ENCODE data around the gene GID8. TPM values are rescaled to one million over a fixed set of nuclear protein-coding genes. Genes with fewer than 3 reads are reported as not detected.

The GID8 gene
- total and polyA plus RNA-seq, 2 of the 4 experiments (the other 2 are of a cell fraction), result 21.5 to 33.9 TPM

DNA sequence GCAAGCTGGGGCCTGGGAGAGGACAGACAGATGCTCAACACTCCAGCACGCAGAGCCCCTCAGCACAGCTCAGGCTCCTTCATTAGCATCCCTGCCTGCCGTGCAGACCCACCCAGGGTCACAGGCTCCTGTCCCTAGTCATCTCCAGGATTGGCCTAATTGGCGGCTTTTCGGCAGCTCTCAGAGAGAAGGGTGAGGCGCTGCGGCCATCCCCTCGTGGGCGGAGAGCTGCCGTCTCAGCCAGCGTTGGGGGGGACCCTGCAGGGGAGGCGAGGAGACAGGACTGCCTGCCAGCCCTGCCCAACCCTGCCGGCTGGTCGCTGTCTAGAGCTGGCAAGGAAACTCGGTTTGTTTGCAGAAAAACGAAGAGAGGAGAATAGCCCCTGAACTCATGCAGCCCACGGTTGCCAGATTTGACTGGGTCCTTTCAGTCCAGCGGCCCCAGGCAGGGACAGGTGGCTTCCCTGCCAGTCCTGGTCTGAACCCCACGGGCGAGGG, 42.0 kb downstream of the GID8 start:
- no peaks in the 10 kb centered on the region for H3K4me1 ChIP-seq (ENCODE audit: control insufficient read depth, insufficient read depth, low read length)
- no peak overlapping the region for H4K8ac ChIP-seq (ENCODE audit: low read depth in 2 of 2, low read length in 2 of 2)
- no peak overlapping the region for H2BK5ac ChIP-seq (ENCODE audit: low read depth, low read length, poor library complexity, severe bottlenecking)
- no peaks in the 10 kb centered on the region for H3K79me1 ChIP-seq (ENCODE audit: low read depth in 1 of 2, low read length in 2 of 2)
- no peak overlapping the region for H2BK15ac ChIP-seq (ENCODE audit: low read depth, low read length)
- peaks cover 80% of the 10 kb centered on the region for H3K27me3 ChIP-seq (ENCODE audit: control insufficient read depth, insufficient read depth, low read length)
- in situ Hi-C loops (cut with MboI; ENCODE audit: low sequenced_read_pairs), result no loop called here
- H3K14ac ChIP-seq (replicated peaks; ENCODE audit: low read depth, low read length), result no peak overlapping the region
- ATAC-seq (ENCODE audit: low read depth) (no peak), DNase-seq (no peak)
- H4K20me1 ChIP-seq (ENCODE audit: insufficient read depth, low read length), result no peaks in the 10 kb centered on the region
- dilution Hi-C loops (cut with HindIII; ENCODE audit: low sequenced_read_pairs, unreplicated experiment), result no loop called here
- H3K9me3 ChIP-seq (ENCODE audit: control insufficient read depth, insufficient read depth, low read length), result no peaks in the 10 kb centered on the region
- ChIA-PET CTCF (no interaction called here), POLR2A (ENCODE audit: unreplicated experiment) (no interaction called here)
- H3K4me2 ChIP-seq (ENCODE audit: low read depth, low read length), result no peak overlapping the region
- H3K9ac ChIP-seq (ENCODE audit: low read depth, low read length), result no peak overlapping the region
- TF ChIP-seq, protein P1, sequence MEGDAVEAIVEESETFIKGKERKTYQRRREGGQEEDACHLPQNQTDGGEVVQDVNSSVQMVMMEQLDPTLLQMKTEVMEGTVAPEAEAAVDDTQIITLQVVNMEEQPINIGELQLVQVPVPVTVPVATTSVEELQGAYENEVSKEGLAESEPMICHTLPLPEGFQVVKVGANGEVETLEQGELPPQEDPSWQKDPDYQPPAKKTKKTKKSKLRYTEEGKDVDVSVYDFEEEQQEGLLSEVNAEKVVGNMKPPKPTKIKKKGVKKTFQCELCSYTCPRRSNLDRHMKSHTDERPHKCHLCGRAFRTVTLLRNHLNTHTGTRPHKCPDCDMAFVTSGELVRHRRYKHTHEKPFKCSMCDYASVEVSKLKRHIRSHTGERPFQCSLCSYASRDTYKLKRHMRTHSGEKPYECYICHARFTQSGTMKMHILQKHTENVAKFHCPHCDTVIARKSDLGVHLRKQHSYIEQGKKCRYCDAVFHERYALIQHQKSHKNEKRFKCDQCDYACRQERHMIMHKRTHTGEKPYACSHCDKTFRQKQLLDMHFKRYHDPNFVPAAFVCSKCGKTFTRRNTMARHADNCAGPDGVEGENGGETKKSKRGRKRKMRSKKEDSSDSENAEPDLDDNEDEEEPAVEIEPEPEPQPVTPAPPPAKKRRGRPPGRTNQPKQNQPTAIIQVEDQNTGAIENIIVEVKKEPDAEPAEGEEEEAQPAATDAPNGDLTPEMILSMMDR (conservative IDR thresholded peaks at IDR 0.05; ENCODE audit: low read depth, low read length), result no peak
- no peak for TF ChIP-seq FOS (IDR thresholded peaks at IDR 0.05; ENCODE audit: low read depth, low read length)
- TF ChIP-seq RFX5 (IDR thresholded peaks at IDR 0.05; ENCODE audit: low read depth, low read length), result no peak
- no peak for TF ChIP-seq POLR2A (IDR thresholded peaks at IDR 0.05; ENCODE audit: low read depth, low read length)
- no peak for TF ChIP-seq RCOR1 (IDR thresholded peaks at IDR 0.05; ENCODE audit: insufficient replicate concordance, low read length)
- TF ChIP-seq RAD21 (IDR thresholded peaks at IDR 0.05; ENCODE audit: low read length), result no peak
- no peak for TF ChIP-seq MAZ (IDR thresholded peaks at IDR 0.05; ENCODE audit: borderline replicate concordance, low read depth, low read length)
- no peak for TF ChIP-seq MXI1 (IDR thresholded peaks at IDR 0.05; ENCODE audit: borderline replicate concordance, low read depth, low read length)
- no peak for TF ChIP-seq BHLHE40 (IDR thresholded peaks at IDR 0.05; ENCODE audit: low read depth, low read length)
- TF ChIP-seq, protein P2, sequence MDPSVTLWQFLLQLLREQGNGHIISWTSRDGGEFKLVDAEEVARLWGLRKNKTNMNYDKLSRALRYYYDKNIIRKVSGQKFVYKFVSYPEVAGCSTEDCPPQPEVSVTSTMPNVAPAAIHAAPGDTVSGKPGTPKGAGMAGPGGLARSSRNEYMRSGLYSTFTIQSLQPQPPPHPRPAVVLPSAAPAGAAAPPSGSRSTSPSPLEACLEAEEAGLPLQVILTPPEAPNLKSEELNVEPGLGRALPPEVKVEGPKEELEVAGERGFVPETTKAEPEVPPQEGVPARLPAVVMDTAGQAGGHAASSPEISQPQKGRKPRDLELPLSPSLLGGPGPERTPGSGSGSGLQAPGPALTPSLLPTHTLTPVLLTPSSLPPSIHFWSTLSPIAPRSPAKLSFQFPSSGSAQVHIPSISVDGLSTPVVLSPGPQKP (IDR thresholded peaks at IDR 0.05; ENCODE audit: borderline replicate concordance, low read depth, low read length), result no peak
- no peak for TF ChIP-seq SMC3 (IDR thresholded peaks at IDR 0.05; ENCODE audit: low read depth, low read length)
- TF ChIP-seq CHD1 (IDR thresholded peaks at IDR 0.05; ENCODE audit: low read depth, low read length), result no peak
- TF ChIP-seq CEBPB (IDR thresholded peaks at IDR 0.05; ENCODE audit: low read depth, low read length), result no peak
- TF ChIP-seq MAFK (IDR thresholded peaks at IDR 0.05; ENCODE audit: low read depth, low read length), result no peak
- no peak for TF ChIP-seq NFE2L2 (IDR thresholded peaks at IDR 0.05; ENCODE audit: low read depth, low read length)
- TF ChIP-seq, protein P3, sequence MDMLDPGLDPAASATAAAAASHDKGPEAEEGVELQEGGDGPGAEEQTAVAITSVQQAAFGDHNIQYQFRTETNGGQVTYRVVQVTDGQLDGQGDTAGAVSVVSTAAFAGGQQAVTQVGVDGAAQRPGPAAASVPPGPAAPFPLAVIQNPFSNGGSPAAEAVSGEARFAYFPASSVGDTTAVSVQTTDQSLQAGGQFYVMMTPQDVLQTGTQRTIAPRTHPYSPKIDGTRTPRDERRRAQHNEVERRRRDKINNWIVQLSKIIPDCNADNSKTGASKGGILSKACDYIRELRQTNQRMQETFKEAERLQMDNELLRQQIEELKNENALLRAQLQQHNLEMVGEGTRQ (IDR thresholded peaks at IDR 0.05; ENCODE audit: low read depth, low read length), result no peak
- H2AFZ ChIP-seq (replicated peaks; ENCODE audit: low read length, poor library complexity), result peak overlapping the region; percentile 51
- no peak overlapping the region for H4K91ac ChIP-seq (ENCODE audit: insufficient read depth, low read depth, low read length)
- H2BK120ac ChIP-seq (ENCODE audit: low read depth, low read length), result no peak overlapping the region
- no peak overlapping the region for H2AK9ac ChIP-seq (replicated peaks; ENCODE audit: low read depth, low read length, poor library complexity)
- H3K56ac ChIP-seq (ENCODE audit: extremely low read depth, insufficient read depth, low read length), result no peak overlapping the region
- no peak overlapping the region for H3K23ac ChIP-seq (ENCODE audit: low read depth, low read length)
- no peak overlapping the region for H2BK20ac ChIP-seq (ENCODE audit: low read depth, low read length)
- H3K27ac ChIP-seq (ENCODE audit: insufficient read depth, low read length), result no peak overlapping the region
- no peak overlapping the region for H3K4me3 ChIP-seq (ENCODE audit: insufficient read depth, low read depth, low read length)
- WGBS, 2 experiments (ENCODE audit: extremely low coverage in 2 of 2, insufficient read length in 1 of 2), result 6% methylated on average over 9 of the region's 19 CpGs; no CpG with 5 or more reads in 1 of the 2 experiments
- no peak overlapping the region for H4K5ac ChIP-seq (ENCODE audit: low read depth, low read length)
- H2AK5ac ChIP-seq (ENCODE audit: low read depth, low read length), result no peak overlapping the region
- no peak overlapping the region for H3K18ac ChIP-seq (ENCODE audit: low read depth, low read length)
- no TSS peak for BruUV-seq (replicated peaks)
- H3K4ac ChIP-seq (ENCODE audit: low read depth, low read length), result no peak overlapping the region
- H3K36me3 ChIP-seq (ENCODE audit: control insufficient read depth, insufficient read depth, low read length), result no peaks in the 10 kb centered on the region
- H3K9me1 ChIP-seq (ENCODE audit: insufficient read depth, low read length), result no peaks in the 10 kb centered on the region
- intact Hi-C loops (cut with micrococcal nuclease), result no loop called here

Measured in IMR-90 (cell line).